Lower leg skin (tissue), 4 donors: ENCODE measurements around the gene S1PR1. TPM values are rescaled to one million over a fixed set of nuclear protein-coding genes. Genes with fewer than 3 reads are reported as not detected.

ENCODE experiments used
- DNase-seq, 2 donors: peaks; one replicate each; pipeline ENCODE4 v3.0.0-alpha.2; 2019; ENCODE audit warnings: low spot score in 2 of 2
- H3K4me3 ChIP-seq: fragments of 200-600 bp; sonication (generic); 2 replicates; pipeline ENCODE4 v1.5.1; 2017; ENCODE audit warnings: mild to moderate bottlenecking, low read depth; ENCODE audit not compliant: poor library complexity, severe bottlenecking
- POLR2A ChIP-seq, 2 donors: fragments of 450-650 bp; IDR thresholded peaks; one replicate each; pipeline ENCODE4 v1.6.1; 2016 to 2017; ENCODE audit warnings: antibody characterized with exemption in 2 of 2, mild to moderate bottlenecking in 1 of 2, moderate library complexity in 1 of 2
- WGBS, 2 donors: methylation state at CpG; one replicate each; pipeline ENCODE4 v1.1.5; 2018; 5-methylcytosine and 5-hydroxymethylcytosine counted together
- intact Hi-C: fragments of 100-400 bp; cut with DNase I; formaldehyde crosslinking; loops from one replicate; pipeline ENCODE4 v1.15.0; 2023; ENCODE audit warnings: low total_unique reads
- total RNA-seq, 4 donors: library from RNA; depleted of rRNA; stranded (reverse); fragments of >200 nt; gene quantifications; one replicate each; pipeline ENCODE4 v1.1.0, GENCODE V29; 2016
- TF ChIP-seq, protein P1 (sequence below), 3 donors: fragments of 450-650 bp; IDR thresholded peaks; one replicate each; pipeline ENCODE4 v1.5.1; 2016; ENCODE audit warnings: antibody characterized with exemption in 3 of 3, mild to moderate bottlenecking in 3 of 3, moderate library complexity in 2 of 3

S1PR1 gene
- total RNA-seq, 4 donors from 2014 or later, result 19.3 to 62.5 (median 27.7) TPM

DNA sequence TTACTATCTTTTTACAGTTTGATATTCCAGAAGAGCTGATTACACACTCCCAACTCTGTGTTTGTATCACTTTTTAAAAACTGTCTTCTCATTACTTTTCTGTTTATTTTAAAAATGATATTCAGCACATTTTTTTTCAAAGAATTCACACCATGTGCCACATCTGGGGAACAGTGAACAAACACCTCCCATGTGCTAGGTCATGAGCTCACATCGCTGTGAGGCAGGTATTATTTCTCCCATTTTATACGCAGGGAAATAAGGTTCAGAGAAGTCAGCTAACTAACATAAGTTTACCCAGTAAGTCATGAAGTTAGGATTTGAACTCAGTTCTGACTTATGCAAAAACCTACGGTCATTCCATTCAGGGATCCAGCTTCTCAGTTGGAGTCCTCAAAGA is 44.9 kb downstream of the S1PR1 start:
- WGBS, 2 donors, result 93 to 95% methylated on average over 3 of the region's 3 CpGs
- intact Hi-C loops, result loop anchor here (10.0 kb wide), 1 partner anchor 357 kb away; no protein-coding TSS in a partner anchor
- H3K4me3 ChIP-seq, result no peak overlapping the region
- no peak for DNase-seq
- TF ChIP-seq POLR2A (IDR thresholded peaks at IDR 0.05), result no peak
- TF ChIP-seq, protein P1, sequence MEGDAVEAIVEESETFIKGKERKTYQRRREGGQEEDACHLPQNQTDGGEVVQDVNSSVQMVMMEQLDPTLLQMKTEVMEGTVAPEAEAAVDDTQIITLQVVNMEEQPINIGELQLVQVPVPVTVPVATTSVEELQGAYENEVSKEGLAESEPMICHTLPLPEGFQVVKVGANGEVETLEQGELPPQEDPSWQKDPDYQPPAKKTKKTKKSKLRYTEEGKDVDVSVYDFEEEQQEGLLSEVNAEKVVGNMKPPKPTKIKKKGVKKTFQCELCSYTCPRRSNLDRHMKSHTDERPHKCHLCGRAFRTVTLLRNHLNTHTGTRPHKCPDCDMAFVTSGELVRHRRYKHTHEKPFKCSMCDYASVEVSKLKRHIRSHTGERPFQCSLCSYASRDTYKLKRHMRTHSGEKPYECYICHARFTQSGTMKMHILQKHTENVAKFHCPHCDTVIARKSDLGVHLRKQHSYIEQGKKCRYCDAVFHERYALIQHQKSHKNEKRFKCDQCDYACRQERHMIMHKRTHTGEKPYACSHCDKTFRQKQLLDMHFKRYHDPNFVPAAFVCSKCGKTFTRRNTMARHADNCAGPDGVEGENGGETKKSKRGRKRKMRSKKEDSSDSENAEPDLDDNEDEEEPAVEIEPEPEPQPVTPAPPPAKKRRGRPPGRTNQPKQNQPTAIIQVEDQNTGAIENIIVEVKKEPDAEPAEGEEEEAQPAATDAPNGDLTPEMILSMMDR (IDR thresholded peaks at IDR 0.05), result no peak

DNA sequence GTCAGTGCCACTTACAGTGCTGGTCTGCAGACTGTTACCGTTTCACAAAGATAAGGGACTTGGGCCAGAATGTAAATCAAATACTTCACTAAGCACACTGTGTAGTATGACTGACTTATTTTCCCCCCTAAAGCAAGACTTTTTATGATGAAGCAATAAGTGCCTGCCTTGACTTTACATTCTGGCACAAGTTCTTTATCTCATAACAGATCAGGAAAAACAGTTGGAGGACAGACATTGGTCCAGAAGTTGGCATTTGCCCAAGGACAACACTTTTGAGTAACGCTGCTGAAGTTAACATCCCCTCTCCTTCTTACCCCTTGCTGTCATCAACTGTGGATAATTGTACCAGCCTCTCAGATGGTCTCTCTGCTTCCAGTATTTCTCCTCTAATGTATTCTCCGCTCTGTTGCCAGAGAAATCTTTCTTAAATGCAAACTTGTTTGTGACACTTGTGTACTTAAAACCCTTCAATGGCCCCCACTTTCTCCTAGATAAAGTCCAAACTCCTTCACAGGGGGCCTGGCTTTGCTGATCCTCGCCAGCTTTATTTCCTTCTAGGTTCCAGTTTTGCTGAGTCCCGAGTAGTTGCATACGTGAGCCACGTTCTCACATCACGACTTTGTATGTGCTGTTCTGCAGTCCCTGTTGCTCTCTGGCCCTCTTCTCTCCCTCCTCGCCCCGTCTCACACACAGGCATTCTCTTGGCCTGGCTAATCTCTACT is 45.7 kb downstream of the S1PR1 start:
- intact Hi-C loops, result loop anchor here (10.0 kb wide), 1 partner anchor 358 kb away; no protein-coding TSS in a partner anchor
- H3K4me3 ChIP-seq, result no peak overlapping the region
- 68 to 81% methylated on average over 10 of the region's 10 CpGs for WGBS, 2 donors
- TF ChIP-seq, protein P1 (IDR thresholded peaks at IDR 0.05), result no peak
- no peak for TF ChIP-seq POLR2A (IDR thresholded peaks at IDR 0.05)
- DNase-seq, result no peak

DNA sequence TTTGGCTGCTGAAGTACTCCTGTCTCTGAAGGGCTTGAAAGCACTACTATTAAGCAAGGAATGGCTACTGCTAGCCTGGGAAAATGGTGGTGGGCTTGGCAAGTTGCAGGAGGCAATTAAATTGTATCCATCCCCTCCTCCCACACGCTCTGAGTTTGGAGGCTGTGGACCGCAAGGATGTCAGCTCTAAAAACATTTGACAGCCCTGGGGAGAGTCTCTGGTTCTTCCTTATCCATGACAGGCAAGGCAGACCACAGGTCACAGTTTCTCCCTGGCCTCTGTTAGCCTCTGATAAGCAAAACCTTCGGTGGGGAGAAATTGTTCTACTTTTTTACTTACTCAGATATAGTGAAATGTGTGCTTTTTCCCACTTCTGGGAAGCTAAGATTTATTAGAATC is 46.6 kb downstream of the S1PR1 start:
- TF ChIP-seq, protein P1 (IDR thresholded peaks at IDR 0.05), result no peak
- TF ChIP-seq POLR2A (IDR thresholded peaks at IDR 0.05), result no peak
- 72 to 73% methylated on average over 3 of the region's 3 CpGs for WGBS, 2 donors
- no peak overlapping the region for H3K4me3 ChIP-seq
- no peak for DNase-seq
- intact Hi-C loops, result loop anchor here (10.0 kb wide), 1 partner anchor 359 kb away; no protein-coding TSS in a partner anchor

DNA sequence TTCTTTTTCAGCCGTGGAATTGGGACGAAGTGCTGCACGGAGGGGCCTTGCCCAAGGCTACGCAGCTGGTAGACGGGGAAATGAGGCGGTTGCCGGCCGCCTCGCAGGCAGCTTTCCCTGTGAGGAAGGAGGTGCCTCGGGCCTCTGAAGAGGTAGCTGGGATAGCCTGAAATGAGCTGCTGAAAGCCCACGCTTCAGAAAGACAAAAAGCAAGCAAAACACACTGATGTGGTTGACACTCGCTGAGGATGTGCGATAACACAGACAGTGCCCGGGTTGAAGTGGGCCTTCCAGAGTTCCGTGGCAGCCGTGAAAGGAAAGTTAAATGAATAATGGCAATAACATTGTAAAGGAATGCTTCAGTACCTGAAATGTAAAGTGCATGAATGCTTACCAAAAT is 47.2 kb downstream of the S1PR1 start:
- no peak for TF ChIP-seq POLR2A (IDR thresholded peaks at IDR 0.05)
- WGBS, 2 donors, result 75 to 76% methylated on average over 16 of the region's 16 CpGs
- intact Hi-C loops, result loop anchor here (10.0 kb wide), 1 partner anchor 359 kb away; no protein-coding TSS in a partner anchor
- DNase-seq, result no peak
- no peak overlapping the region for H3K4me3 ChIP-seq

DNA sequence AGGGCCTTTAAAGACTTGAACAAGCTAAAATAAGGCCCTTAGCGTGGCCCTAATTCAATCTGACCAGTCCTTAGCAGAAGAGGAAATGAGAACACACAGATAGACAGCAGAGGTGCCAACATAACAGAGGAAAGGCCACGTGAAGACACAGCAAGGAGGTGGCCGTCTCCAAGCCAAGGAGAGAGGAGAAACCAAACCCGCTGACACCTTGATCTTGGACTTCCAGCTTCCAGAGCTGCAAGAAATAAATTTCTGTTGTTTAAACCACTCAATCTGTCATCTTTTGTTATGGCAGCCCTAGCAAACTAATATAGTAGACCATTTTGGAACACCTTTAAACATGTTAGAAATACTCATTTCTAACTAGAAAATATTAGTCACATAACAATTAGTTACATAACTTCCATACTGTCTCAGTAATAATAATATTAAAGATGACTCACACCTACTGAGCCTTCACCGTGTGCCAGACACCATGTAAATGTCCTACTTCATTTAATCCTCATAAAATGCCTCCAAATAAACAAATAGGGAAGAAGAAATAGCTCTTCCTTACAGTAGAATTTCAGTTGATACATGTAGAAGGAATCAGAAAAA is 47.9 kb downstream of the S1PR1 start:
- TF ChIP-seq POLR2A (IDR thresholded peaks at IDR 0.05), result no peak
- TF ChIP-seq, protein P1 (IDR thresholded peaks at IDR 0.05), result no peak

DNA sequence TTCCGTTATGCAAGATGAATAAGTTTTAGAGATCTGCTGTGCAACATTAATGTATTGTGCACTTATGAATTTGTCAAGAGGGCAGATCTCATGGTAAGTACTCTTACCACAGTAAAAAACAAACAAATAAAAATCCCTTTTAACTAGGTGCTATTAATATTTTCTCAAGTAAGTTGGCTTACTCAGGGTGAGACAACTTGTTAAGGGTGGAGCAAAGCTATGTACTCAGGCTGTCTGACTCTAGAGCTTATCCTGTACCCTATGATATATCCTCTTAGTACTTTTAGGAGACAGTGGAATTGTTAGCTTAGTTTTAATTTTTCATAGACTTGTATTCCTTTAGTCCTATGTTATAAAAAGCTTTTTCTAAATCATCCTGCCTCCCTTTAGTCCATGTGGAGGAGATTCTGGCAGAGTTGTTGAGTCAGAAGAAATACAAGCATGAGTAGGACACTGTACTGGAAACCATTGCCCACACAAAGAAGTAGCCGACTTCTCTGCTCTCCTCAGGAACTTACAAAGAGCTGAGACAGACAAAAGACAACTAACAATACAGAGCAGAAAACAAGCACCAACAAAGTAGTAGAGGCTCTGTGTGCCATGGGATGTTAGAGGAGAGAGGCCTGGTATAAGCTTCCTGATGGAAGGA is 49.2 kb downstream of the S1PR1 start:
- WGBS, 2 donors, result 83% methylated on average over 2 of the region's 2 CpGs
- intact Hi-C loops, result loop anchor here (10.0 kb wide), 1 partner anchor 361 kb away; no protein-coding TSS in a partner anchor
- no peak for DNase-seq
- no peak overlapping the region for H3K4me3 ChIP-seq
- TF ChIP-seq, protein P1 (IDR thresholded peaks at IDR 0.05), result no peak
- TF ChIP-seq POLR2A (IDR thresholded peaks at IDR 0.05), result no peak

More for the DNA sequence above, 47.9 kb downstream of the S1PR1 start:
- intact Hi-C loops, result loop anchor here (10.0 kb wide), 1 partner anchor 360 kb away; no protein-coding TSS in a partner anchor
- H3K4me3 ChIP-seq, result no peak overlapping the region
- WGBS, 2 donors, result 79 to 88% methylated on average over 5 of the region's 5 CpGs
- DNase-seq, result no peak
